Measurements from ENCODE around the gene SPATA6. TPM values are rescaled to one million over a fixed set of nuclear protein-coding genes. Genes with fewer than 3 reads are reported as not detected.

SPATA6 gene
- total and polyA plus RNA-seq, 2 of the 8 experiments (the other 6 are each of a cell fraction or from before 2014, with no cell fraction given): 2.4 to 17.2 TPM

- no peak overlapping the region for H4K91ac ChIP-seq (replicated peaks; ENCODE audit: insufficient read length, low read length)
- no peaks in the 10 kb centered on the region for H3K79me1 ChIP-seq (ENCODE audit: low read depth, low read length)
- H2BK20ac ChIP-seq (ENCODE audit: low read length): no peak overlapping the region
- CTCF ChIA-PET (ENCODE audit: partially characterized antibody): interaction anchor here (0.8 to 7.2 kb wide), 6 partner anchors 9 to 245 kb away, joined by 3 to 53 read pairs (median 4); no protein-coding TSS in a partner anchor
- H3K9me3 ChIP-seq (ENCODE audit: insufficient read depth in 2 of 2, low read depth in 1 of 2, low read length in 1 of 2): no peaks in the 10 kb centered on the region
- H2BK12ac ChIP-seq (ENCODE audit: low read depth, low read length): no peak overlapping the region
- H3K56ac ChIP-seq (replicated peaks; ENCODE audit: insufficient read length, low read depth, low read length): no peak overlapping the region
- H2AK5ac ChIP-seq (ENCODE audit: low read depth, low read length): no peak overlapping the region
- H3K18ac ChIP-seq (ENCODE audit: extremely low read depth, low read length): no peak overlapping the region
- no peak overlapping the region for H2BK5ac ChIP-seq (ENCODE audit: low read depth, low read length)
- no peak overlapping the region for H3K27ac ChIP-seq (ENCODE audit: low read depth, low read length)
- H3K27me3 ChIP-seq (replicated peaks in 1 of 4; ENCODE audit: control insufficient read depth in 3 of 4, extremely low read depth in 1 of 4, insufficient read depth in 3 of 4, low read length in 3 of 4): no peaks in the 10 kb centered on the region
- no peak overlapping the region for H3K9ac ChIP-seq (replicated peaks in 1 of 4; ENCODE audit: extremely low read depth in 1 of 4, low read depth in 3 of 4, low read length in 3 of 4)
- no peak overlapping the region for H2BK120ac ChIP-seq (replicated peaks; ENCODE audit: low read depth, low read length)
- H3K4me1 ChIP-seq (replicated peaks in 1 of 4; ENCODE audit: control insufficient read depth in 3 of 4, insufficient read depth in 4 of 4, low read length in 3 of 4): no peaks in the 10 kb centered on the region
- H4K8ac ChIP-seq (ENCODE audit: extremely low read depth, insufficient read depth, low read length): no peak overlapping the region
- POLR2A ChIA-PET (ENCODE audit: partially characterized antibody): no interaction called here
- H3K23me2 ChIP-seq (ENCODE audit: low read depth, low read length): no peaks in the 10 kb centered on the region; the same call in 1 of the 2 replicates
- FAIRE-seq (no peak), DNase-seq (ENCODE audit: low read depth in 1 of 2, low spot score in 2 of 2) (no peak)
- 76% methylated on average over 2 of the region's 2 CpGs; no CpG with 5 or more reads in 1 of the 2 experiments for WGBS, 2 experiments (ENCODE audit: extremely low coverage in 1 of 2, insufficient coverage in 1 of 2, insufficient read length in 1 of 2, insufficient replicate concordance in 2 of 2, low coverage in 1 of 2, low lambda C conversion rate in 2 of 2, missing lambda C conversion rate in 1 of 2)
- H4K20me1 ChIP-seq (replicated peaks in 1 of 2; ENCODE audit: control insufficient read depth in 1 of 2, insufficient read depth in 2 of 2, low read length in 2 of 2): no peaks in the 10 kb centered on the region
- H3K36me3 ChIP-seq (ENCODE audit: control insufficient read depth in 2 of 4, insufficient read depth in 4 of 4, low read length in 3 of 4): no peaks in the 10 kb centered on the region
- H3K4me2 ChIP-seq (ENCODE audit: insufficient read depth in 1 of 2, low read depth in 2 of 2, low read length in 2 of 2): no peak overlapping the region
- H2BK15ac ChIP-seq (ENCODE audit: low read length): no peak overlapping the region
- H3K14ac ChIP-seq (ENCODE audit: insufficient read length): no peak overlapping the region
- no peak overlapping the region for H4K5ac ChIP-seq (ENCODE audit: insufficient read length, low read depth, low read length)
- no peaks in the 10 kb centered on the region for H3K79me2 ChIP-seq (ENCODE audit: control insufficient read depth in 1 of 2, insufficient read depth in 2 of 2, low read length in 2 of 2)
- no peak overlapping the region for H3K23ac ChIP-seq (ENCODE audit: insufficient read length)
- no peak overlapping the region for H3K4me3 ChIP-seq (ENCODE audit: extremely low read depth in 1 of 4, insufficient read depth in 2 of 4, low read depth in 3 of 4, low read length in 4 of 4)
- H3K4ac ChIP-seq (replicated peaks; ENCODE audit: insufficient read length, low read depth, low read length): no peak overlapping the region
- H2AFZ ChIP-seq (ENCODE audit: low read length): no peak overlapping the region
- TF ChIP-seq YY1 (IDR thresholded peaks at IDR 0.05; ENCODE audit: low read depth, low read length) (no peak), RFX5 (IDR thresholded peaks at IDR 0.05; ENCODE audit: borderline replicate concordance, low read depth, low read length) (no peak), SIX5 (IDR thresholded peaks at IDR 0.05; ENCODE audit: low read depth, low read length) (no peak), EGR1 (IDR thresholded peaks at IDR 0.05; ENCODE audit: borderline replicate concordance, low read depth, low read length) (no peak), HDAC2 (IDR thresholded peaks at IDR 0.05; ENCODE audit: borderline replicate concordance in 1 of 2, low read depth in 2 of 2, low read length in 2 of 2) (no peak), JUN (IDR thresholded peaks at IDR 0.05; ENCODE audit: low read depth, low read length) (no peak), CBX5 (IDR thresholded peaks at IDR 0.05; ENCODE audit: low read depth, low read length) (no peak), CREB1 (IDR thresholded peaks at IDR 0.05) (no peak), GTF2F1 (IDR thresholded peaks at IDR 0.05; ENCODE audit: borderline replicate concordance, low read depth, low read length) (no peak), POLR2A (IDR thresholded peaks at IDR 0.05; ENCODE audit: control extremely low read depth in 1 of 2, low read depth in 2 of 2, low read length in 2 of 2) (no peak), POU5F1 (IDR thresholded peaks at IDR 0.05; ENCODE audit: low read depth, low read length) (no peak), KDM4A (IDR thresholded peaks at IDR 0.05; ENCODE audit: low read depth, low read length, severe bottlenecking) (no peak), MAFK (IDR thresholded peaks at IDR 0.05; ENCODE audit: low read depth, low read length) (no peak), TCF12 (IDR thresholded peaks at IDR 0.05; ENCODE audit: low read depth, low read length) (no peak), POLR2AphosphoS5 (IDR thresholded peaks at IDR 0.05; ENCODE audit: low read depth, low read length) (no peak)
- TF ChIP-seq, protein P1, sequence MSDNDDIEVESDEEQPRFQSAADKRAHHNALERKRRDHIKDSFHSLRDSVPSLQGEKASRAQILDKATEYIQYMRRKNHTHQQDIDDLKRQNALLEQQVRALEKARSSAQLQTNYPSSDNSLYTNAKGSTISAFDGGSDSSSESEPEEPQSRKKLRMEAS (IDR thresholded peaks at IDR 0.05): no peak
These were observed 220.7 kb downstream of the SPATA6 start for GRCh38 chr1:48251323-48251722.

Data from H1 (cell line).